ENCODE data around the gene ATXN7L1. TPM values are rescaled to one million over a fixed set of nuclear protein-coding genes. Genes with fewer than 3 reads are reported as not detected.

Gene ATXN7L1
- total RNA-seq, 1 donor, result 17.3 TPM

- no peak for DNase-seq (ENCODE audit: low read depth)
- H3K4me3 ChIP-seq (ENCODE audit: low read depth, low read length), result no peak overlapping the region
- TF ChIP-seq, protein P1, sequence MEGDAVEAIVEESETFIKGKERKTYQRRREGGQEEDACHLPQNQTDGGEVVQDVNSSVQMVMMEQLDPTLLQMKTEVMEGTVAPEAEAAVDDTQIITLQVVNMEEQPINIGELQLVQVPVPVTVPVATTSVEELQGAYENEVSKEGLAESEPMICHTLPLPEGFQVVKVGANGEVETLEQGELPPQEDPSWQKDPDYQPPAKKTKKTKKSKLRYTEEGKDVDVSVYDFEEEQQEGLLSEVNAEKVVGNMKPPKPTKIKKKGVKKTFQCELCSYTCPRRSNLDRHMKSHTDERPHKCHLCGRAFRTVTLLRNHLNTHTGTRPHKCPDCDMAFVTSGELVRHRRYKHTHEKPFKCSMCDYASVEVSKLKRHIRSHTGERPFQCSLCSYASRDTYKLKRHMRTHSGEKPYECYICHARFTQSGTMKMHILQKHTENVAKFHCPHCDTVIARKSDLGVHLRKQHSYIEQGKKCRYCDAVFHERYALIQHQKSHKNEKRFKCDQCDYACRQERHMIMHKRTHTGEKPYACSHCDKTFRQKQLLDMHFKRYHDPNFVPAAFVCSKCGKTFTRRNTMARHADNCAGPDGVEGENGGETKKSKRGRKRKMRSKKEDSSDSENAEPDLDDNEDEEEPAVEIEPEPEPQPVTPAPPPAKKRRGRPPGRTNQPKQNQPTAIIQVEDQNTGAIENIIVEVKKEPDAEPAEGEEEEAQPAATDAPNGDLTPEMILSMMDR (IDR thresholded peaks at IDR 0.05; ENCODE audit: insufficient read depth, low read depth, low read length), result no peak
These were observed 250.4 kb downstream of the ATXN7L1 start for GRCh38 chr7:105625986-105626385.

GRCh38 chr7:105623906-105624305 lies 252.5 kb downstream of the ATXN7L1 start:
- no peak for DNase-seq (ENCODE audit: low read depth)
- TF ChIP-seq, protein P1 (IDR thresholded peaks at IDR 0.05; ENCODE audit: insufficient read depth, low read depth, low read length), result no peak
- no peak overlapping the region for H3K4me3 ChIP-seq (ENCODE audit: low read depth, low read length)

DNA sequence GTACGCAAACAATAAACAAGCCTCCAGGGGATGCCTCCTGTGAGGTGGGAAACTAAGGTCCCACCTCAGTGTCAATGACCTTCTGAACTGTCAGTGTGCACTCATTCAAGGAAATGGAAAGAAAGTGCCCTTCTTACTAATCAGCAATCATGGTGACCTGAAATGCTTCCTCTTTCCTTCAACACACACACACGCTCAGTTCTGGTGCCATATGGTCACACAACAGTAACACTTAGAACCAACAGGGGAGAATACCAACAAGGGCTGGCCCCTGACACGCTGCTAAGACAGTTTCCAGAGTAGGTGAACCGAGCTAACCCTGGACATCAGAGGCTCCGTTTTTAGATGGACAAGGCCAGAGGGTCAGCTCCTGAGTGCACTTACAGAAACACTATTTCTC lies 253.0 kb downstream of the ATXN7L1 start:
- no peak overlapping the region for H3K4me3 ChIP-seq (ENCODE audit: low read depth, low read length)
- TF ChIP-seq, protein P1 (IDR thresholded peaks at IDR 0.05; ENCODE audit: insufficient read depth, low read depth, low read length), result no peak
- no peak for DNase-seq (ENCODE audit: low read depth)

GRCh38 chr7:105622106-105622731 lies 254.2 kb downstream of the ATXN7L1 start:
- no peak for DNase-seq (ENCODE audit: low read depth)
- H3K4me3 ChIP-seq (ENCODE audit: low read depth, low read length), result no peak overlapping the region
- TF ChIP-seq, protein P1 (IDR thresholded peaks at IDR 0.05; ENCODE audit: insufficient read depth, low read depth, low read length), result no peak

GRCh38 chr7:105621617-105622016 lies 254.8 kb downstream of the ATXN7L1 start:
- no peak overlapping the region for H3K4me3 ChIP-seq (ENCODE audit: low read depth, low read length)
- DNase-seq (ENCODE audit: low read depth), result peak; percentile 36
- TF ChIP-seq, protein P1 (IDR thresholded peaks at IDR 0.05; ENCODE audit: insufficient read depth, low read depth, low read length), result no peak

GRCh38 chr7:105621176-105621575 lies 255.2 kb downstream of the ATXN7L1 start:
- DNase-seq (ENCODE audit: low read depth), result no peak
- no peak overlapping the region for H3K4me3 ChIP-seq (ENCODE audit: low read depth, low read length)
- TF ChIP-seq, protein P1 (IDR thresholded peaks at IDR 0.05; ENCODE audit: insufficient read depth, low read depth, low read length), result no peak

- no peak for DNase-seq (ENCODE audit: low read depth)
- TF ChIP-seq, protein P1 (IDR thresholded peaks at IDR 0.05; ENCODE audit: insufficient read depth, low read depth, low read length), result no peak
- H3K4me3 ChIP-seq (ENCODE audit: low read depth, low read length), result no peak overlapping the region
These were observed 256.8 kb downstream of the ATXN7L1 start for GRCh38 chr7:105619590-105619989.

Data from fibroblast of villous mesenchyme (primary cell).